Inflammatory macrophage treated with lipopolysaccharide for 1 hour (primary cell): ENCODE measurements around the gene WFIKKN2.

ENCODE experiments used
- DNase-seq, 2 donors: peaks; one replicate each; pipeline ENCODE4 v3.0.0-alpha.2; 2020 to 2022

WFIKKN2 gene

DNA sequence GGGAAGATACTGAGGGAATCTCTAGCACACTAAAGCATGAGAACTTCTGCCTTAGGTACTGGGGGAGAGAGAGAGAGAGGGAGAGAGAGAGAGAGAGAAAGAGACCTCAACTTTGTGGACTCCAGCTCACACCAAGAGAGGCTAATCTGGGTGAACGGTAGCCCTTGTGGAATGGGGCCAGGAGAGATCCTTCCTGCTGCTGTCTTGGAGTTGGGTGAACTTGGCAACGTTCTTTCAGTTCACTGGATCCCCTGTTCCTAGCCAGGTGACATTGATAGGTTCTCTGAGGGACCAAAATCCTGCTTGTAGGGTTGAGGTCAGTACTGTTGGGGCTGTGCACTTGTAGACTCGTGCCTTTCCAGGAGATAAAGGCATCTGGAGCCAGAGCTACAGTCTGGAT lies 26.5 kb upstream of the WFIKKN2 start:
- DNase-seq: no peak

DNA sequence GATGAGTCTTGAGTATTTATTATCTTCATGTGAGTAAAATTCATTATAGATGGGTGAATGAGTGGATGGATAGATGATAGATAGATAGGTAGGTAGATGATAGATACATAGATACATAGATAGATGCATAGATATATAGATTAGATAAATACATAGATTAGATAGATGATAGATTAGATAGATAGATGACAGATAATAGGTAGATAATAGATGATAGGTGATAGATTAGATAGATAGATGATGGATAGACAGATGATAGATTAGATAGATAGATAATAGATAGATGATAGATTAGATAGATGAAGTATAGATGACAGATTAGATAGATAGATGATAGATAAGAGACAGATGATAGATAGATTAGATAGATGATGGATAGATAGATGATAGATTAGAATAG lies 21.8 kb upstream of the WFIKKN2 start:
- no peak for DNase-seq

DNA sequence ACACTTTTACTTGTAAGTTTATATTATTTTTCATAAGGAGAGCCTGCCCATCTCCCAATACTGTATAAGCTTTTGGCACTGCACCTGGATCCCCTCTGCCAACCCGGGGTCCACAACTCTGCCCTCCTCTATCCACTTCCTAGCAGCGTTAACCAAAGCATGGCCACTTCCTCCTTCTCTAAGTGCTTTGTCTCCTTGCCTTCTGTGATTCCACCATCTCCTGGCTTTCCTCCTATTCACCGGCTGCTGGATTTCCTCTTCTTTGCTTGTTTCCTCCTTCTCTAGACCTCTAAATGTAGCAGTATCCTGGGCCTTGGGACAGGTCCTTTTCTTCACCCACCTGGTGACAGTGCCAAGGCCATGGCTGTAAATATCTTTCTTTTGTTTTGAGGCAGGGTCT lies 20.0 kb upstream of the WFIKKN2 start:
- DNase-seq: peak in 1 of 2 donors; percentile 19

DNA sequence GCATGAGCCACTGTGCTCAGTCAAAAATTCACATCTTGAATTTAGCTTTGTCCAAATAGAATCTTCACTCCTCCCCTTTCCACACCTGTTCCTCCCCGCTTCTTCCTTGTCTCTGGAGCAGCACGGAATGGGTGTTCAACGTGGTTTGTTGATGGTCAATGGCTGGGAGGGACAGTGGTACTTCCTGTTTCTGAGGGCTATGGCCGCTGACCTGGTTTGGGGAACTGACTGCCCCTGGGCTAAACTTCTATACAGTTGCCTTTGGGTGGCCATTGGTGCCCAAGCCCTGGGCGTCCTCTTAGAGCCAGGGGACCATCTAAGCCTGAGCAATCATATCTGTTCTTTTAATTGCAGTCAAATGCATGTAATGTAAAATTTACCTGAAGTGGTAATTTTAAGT lies 19.1 kb upstream of the WFIKKN2 start:
- DNase-seq: peak in 1 of 2 donors; percentile 35

DNA sequence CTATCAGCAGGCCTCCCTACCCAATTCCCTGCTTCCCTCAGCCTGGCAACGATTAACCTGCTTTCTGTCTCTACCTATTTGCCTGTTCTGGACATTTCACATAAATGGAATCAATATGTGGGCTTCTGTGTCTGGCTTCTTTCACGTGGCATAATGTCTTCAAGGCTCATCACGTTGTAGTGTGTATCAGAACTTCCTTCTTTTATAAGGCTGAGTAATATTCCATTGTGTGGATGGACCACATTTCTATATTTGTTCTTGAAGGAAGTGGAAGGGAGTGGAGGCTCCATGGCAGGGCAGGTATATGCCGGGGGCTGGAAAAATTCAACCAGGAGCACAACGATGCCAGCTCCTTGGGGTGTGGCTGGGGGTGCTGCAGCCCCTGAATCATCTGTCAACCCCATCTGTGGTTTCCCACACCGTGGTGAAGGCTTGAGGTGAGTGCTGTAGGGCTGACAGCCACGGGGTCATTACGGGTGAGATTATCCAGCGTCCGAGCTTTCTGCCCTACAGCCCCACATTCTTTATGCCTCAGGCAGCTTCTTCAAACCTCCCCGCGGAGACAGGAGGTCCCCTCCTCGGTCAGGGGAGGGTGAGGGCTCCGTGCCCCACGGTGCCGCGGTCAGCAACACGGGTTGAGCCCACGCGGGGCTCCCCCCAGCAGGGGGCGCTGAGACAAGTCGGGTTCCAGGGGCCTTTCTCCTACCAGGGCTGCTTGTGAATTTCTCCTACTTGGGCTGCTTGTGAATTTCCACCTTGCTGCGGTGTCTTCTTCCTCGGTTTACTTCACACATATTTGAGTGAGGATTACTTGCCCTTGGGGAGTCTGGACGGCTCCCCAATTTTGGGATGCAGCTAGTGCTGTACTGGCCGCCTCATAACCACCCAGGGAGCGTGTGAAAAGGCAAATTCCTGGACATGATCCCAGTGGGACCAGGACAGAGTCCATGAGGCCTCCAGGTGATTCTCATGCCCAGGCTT lies 18.3 kb upstream of the WFIKKN2 start:
- DNase-seq: peak in 1 of 2 donors; percentile 38

DNA sequence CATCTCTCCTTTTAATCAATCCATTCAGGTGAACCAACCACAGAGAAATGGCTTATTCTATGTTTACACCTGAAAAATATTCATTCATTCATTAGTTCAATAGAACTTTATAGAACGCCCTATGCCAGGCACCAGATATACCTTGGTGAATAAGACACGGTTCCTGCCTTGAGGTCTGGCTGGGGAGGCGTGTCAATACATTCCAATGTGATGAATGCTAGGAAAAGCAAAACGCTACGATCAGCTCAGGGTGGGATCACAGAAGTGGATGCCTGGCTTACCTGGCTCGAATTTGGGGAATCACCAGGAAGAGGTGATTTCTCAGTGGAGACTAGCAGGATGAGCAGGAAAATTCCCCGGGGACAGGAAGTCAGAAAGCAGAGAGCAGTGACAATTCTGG lies 17.5 kb upstream of the WFIKKN2 start:
- no peak for DNase-seq

DNA sequence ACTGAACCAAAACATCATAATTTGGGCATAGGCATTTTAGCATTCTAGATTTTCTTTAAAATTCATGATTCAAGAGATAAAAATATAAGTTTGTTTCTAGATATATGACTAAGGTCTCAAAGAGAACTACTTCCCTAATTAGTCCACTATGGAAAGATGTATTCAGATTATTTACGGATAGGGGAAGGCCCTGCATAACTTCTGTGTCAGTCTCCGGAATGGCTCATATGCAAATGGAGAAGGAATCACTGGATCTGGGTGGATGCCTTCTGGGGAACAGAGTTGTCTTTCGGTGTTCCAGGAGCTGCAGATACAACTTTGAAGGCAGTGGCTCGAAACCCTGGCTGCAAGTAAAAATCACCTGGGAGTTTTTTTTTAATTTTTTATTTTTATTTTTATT lies 17.1 kb upstream of the WFIKKN2 start:
- DNase-seq: peak; percentile 62 to 81

DNA sequence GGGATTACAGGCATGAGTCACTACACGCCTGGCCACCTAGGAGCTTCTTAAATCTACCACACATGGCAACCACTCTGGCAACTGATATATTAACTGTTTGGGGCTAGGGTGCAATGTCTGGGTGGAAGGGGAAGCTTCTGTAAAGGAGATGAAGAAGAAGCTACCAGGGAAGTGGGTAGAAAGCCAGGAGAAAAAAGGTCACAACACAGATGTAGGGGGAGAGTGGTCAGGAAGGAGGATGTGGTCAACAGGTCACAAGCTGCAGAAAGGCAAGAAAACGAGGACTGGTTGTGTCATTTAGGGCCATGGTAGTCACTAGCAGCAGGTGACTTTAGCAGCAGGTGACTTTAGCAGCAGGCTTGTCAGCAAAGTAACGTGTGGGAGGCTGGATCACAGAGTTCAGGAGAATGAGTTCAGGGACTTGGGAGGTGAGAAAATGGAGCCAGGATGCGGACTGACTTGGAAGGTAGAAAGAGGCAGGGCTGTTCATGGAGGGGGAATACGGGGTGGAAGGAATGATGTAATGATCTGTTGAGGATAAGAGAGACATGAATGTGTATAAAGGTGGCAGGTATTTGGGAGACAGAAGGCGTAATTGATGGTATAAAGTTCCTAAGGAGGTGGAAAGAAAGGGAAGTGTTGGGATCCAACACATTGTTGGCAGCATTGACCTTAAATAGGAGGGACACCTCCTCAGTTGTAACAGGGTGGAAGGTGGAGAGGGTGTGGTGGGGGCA lies 16.3 kb upstream of the WFIKKN2 start:
- DNase-seq: peak; percentile 19 to 57

DNA sequence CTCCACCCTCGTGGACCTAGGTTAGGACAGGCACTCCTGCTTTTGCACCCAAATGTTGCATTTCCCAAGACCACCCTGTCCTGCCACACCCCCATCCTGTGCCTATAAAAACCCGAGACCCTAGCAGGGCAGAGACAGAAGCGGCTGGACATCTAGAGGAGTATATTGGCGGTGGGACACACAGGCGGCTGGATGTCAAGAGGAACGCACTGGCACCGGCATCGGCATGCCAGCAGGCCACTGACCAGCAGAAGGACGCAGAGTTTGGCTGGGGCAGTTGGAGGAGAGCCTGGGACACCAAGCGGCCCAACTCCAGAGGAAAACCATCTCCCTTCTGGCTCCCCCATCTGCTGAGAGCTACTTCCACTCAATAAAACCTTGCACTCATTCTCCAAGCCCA lies 14.7 kb upstream of the WFIKKN2 start:
- DNase-seq: no peak

DNA sequence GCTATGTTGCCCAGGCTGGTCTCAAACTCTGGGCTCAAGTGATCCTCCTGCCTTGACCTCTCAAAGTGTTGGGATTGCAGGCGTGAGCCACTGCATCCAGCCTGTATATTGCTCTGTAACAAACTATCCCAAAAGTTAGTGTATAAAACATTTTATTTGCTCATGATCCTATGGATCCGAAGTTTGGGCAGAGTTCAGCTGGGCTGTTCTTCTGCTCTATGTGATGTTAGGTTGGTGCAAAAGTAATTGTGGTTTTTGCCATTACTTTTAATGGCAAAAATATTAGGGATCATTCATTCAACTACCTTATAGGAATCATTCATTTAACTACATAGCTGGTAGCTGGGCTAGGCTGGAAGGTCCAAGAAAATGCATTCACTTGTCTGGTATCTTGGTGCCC lies 12.8 kb upstream of the WFIKKN2 start:
- no peak for DNase-seq

DNA sequence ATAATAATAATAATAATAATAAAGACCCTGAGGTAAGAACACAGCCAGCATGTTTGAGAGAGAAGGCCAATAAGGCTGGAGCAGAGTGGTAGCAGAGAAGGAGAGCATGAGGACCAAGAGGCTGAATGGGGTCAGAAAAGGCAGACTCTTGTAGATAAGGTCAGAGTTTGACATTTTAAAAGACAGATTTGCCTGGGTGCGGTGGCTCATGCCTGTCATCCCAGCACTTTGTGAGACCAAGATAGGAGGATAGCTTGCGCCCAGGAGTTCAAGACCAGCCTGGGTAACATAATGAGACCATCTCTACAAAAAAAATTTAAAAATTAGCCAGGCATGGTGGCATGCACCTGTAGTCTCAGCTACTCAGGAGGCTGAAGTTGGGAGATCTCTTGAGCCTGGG lies 11.0 kb upstream of the WFIKKN2 start:
- DNase-seq: no peak

DNA sequence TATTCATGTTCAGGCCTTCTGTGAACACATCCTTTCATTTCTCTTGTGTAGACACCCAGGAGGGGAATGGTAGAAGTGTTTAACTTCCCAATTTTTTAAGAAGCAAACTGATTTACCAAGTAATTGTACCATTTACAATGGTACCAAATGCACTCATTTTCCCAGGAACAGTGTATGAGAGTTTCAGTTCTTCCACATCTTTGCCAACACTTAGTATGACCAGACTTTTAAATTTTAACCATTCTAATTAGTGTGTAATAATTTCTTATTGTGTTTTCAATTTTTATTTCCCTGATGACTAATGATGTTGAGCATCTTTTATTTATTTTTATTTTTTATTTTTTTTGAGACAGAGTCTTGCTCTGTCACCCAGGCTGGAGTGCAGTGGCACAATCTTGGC lies 10.2 kb upstream of the WFIKKN2 start:
- DNase-seq: no peak

DNA sequence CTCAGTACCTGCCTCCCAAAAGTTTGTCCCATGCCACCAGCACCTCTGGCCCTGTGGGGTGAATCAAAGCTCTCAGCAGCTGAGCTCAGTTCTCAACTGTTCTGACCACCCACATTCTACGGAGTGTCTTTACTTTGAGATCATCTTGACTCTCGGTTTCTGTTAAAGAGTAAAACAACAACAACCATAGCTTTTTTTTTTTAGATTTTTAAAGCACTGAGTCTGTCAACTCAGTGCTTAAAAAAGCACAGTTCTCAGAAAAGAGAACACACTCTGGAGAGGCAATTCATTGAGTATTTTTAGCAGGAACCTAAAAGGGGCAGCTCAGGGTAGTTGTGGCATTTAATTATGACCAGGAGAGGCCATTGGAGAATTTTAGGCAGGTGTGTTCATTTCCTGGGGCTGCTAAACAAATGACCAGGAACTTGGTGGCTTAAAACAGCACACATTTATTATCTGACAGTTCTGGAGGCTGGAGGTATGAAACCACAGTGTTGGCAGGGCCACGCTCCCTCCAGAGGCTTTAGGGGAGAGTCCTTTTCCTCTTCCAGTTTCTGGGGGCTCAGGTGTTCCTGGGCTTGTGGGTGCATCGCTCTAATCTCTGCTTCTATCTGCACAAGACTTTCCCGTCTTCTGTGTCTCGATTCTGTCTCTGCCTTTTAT lies 6.7 kb upstream of the WFIKKN2 start:
- peak; percentile 30 to 34 for DNase-seq

DNA sequence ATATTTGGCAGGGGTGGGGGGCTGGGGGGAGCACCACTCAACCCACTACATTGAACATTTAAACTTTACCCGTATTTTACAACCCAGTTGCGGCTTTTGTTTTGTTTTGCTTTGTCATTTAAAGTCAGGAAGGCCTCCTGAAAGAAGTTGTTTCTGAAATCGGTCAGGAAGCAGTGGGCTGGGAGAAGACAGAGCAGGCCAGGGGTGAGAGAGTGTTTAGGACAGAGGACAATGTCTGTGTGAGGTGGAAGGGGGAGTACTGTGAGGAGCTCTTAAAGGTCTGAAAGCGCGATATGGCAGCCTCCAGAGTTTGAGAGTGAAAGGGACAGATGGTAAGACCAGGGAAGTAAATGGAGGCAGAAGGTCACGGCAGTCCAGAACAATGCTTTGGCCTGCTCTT lies 6.1 kb upstream of the WFIKKN2 start:
- DNase-seq: peak; percentile 49 to 65

DNA sequence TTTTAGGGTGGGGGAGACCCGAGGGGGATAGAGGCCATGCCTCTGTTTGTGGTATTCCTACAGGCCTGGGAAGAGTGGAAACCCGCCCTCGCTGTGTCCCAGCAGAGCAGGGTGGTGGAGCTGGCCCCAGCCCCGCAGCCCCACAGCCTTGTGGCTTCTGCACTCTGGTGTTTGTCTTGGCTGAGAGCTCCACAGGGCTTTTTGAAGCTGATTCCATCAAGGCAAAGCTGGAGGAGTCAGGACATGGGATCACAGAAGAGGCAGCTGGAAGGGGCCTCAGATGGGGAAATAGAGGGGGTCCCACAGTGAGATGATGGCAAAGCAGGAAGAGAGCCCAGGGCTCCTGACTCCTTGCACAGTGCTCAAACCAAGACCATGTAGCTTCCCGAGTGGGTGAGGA lies 5.0 kb upstream of the WFIKKN2 start:
- DNase-seq: no peak

DNA sequence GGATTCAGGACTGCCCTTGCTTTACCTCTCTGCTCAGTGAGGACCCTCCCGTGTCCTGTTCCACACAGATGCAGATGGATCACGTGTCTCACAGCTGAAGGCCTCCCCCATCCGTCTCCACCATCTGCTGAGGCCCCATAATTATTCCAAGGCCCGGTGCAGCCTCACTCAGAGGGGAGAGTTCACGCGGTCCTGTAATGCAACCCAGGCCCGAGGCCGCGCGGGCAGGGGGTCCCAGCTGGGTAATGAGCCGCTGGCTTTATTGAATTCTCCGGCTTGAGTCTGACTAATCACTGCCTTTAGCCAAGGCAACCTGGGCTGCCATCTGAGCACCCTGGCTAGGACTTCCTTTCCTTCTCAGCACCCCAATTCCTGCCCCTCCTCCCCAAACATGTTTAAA lies 4.4 kb upstream of the WFIKKN2 start:
- no peak for DNase-seq

DNA sequence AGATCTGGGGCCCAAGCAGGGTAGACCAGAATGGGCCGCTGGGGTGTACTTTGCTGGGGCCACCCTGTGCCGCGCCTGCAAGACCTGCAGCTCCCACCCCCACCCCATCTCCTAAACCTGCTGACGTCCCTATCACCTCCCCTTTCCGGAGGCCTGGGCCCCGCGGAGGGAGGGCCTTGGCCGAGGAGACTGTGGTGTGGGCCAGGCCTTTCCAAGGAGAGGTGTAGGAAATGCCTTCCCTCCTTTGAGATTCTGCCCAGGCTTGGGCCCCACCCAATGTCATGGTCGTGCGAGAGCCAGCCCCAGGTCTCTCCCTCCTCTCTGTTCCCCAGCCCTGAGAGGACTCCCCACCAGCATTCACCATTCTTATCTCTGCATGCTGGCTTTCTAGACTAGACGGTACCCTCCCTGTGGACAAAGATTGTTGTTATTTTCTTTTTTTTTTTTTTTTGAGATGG lies 3.9 kb upstream of the WFIKKN2 start:
- DNase-seq: no peak

DNA sequence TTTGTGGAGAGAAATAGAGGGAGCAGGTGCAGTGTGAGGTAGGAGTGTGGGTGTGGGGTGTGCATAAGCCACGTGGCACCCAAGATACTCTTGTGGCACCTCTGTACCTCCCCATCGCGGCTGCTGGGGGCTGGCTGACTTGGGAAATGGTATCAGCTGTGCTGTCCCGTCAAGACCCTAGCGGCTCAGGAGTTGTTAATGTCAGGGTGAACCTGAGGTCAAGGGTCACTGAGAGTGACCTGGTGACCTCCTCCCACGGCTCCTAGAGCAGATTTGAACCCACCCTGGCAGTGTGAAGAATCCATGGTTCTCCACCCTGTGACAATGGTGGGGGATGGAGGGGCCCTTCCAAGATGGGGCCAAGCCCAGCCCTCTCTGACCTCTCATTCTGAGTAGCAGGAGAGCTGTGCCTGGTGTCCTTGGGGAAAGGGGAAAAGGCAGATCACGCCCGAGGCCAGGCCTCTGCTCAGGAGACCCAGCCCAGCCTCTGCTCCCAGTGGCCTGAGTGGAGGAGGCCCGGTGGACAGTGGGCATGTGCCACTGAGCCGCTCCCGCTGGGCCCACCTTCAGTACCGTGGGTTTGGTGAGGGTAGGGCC lies 3.0 kb upstream of the WFIKKN2 start:
- no peak for DNase-seq

DNA sequence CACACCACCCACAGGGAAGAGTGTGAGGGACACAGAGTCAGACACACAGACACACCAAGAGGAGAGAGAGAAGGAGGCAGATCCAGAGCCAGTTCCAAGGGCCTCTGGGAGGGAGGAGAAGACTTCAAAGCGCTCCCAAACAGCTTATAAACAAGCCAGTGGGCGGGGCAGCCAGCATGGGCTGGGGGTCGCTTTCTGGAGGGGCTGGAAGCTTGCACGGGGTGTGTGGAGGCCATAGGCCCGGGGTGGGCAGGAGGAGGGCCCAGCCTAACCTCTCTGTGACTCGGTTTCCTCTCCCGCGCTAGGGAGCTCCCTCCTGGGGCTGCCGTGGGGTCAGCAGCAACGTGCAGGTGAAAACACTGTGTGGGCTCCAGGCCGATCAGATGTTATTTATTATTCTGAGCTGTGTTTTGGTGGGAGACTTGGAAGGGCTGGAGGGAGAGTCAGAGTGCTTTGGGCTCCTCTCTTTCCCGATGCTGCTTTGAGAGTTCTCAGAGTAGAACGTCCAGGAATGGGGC lies 2.5 kb upstream of the WFIKKN2 start:
- DNase-seq: no peak

DNA sequence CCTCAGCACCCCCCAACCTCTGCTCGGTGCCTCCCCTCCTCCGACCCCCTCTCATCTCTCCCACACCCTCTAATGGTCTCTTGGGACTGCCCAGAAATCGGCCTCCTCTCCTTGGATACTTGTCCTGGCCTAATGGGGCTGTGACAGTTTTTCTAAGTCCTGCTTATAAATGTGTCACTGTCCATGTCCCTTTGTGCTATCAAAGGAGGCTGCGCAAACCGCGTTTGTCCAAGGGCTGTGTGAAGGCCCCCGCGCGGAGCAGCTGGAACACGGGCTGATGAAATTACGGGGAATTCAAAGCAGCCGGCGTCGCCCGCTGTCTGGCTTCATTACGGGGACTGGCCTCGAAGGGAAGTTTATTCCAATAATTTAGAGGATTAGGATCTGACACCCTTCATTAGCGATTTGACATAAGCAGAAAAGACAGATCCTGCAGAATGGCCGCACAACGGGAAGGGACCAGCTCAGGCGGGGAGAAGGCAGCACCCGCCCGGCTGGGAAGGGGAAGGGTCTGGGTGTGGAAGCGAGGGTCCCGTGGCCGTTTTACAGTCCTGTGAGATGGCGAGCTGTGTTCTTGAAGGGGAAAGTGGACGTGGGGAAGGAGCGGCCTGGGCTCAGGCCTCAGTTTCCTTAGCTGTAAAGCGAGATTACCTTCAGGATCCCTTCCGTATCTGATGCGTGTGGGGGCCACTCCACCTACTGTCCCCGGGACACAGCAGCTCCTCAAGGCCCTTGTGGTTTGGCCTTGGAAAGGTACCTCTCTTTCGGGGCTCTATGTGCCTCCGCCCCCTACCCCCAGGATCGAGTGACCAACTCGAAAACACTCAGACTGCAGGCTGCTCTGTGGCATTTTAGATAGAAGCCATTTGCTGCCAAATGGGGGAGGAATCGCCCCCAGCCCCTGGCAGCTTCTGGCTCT lies 1.6 kb upstream of the WFIKKN2 start:
- no peak for DNase-seq

DNA sequence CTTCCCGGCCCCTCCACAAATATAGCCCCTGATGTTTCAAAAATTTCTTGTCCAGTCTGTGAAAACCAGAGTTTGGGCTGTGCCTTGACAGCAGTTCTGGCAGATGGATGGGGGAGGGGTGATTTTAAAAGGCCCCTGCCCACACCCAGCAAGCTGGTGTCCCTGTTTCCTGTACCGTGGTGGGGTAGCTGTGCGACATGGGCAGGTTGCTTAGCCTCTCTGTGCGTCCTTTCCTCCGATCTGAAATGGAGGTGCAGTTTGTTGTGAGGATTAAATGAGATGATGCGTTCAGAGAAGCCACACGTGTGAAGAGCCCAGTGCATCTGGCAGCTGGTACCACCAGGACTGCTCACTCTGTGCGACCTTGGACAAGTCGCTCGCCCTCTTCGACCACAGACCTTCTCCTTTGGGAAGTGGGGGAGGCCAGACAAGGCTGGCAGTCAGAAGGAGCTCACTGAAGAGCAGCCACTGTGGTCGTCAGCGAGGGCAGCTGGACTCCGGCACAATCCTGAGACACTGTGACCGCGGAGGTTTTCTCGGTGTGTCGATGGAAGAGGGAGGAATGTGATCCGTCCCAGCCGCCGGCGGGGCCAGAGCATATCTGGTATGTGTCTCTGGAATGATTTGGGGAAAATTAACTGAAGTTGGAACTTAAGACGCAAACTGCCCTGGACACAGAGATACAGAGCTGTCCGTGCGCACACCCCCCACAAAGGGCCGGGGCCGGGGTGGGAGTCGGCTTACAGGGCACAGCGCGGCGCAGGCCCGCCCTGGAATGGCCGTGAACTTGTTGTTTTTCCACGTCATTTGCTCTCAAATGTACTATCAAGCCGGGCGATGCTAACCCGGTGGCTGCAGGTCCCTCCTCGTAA lies 721 bp upstream of the WFIKKN2 start:
- no peak for DNase-seq
